Uterus (tissue), 2 donors: Measurements from ENCODE around the gene RNASE12.

Experiments
- POLR2A ChIP-seq, 2 donors: fragments of 450-650 bp; IDR thresholded peaks; one replicate each; pipeline ENCODE4 v1.6.1; 2016; ENCODE audit warnings: antibody characterized with exemption in 2 of 2, mild to moderate bottlenecking in 1 of 2, moderate library complexity in 1 of 2
- TF ChIP-seq, protein P1 (sequence below), 4 experiments: fragments of 200-600 bp in 2 of 4; fragments of 450-650 bp in 2 of 4; sonication (generic) in 2 of 4; IDR thresholded peaks; one replicate each; pipeline ENCODE4 v1.5.1; 2016 to 2019; ENCODE audit warnings: antibody characterized with exemption in 4 of 4, mild to moderate bottlenecking in 2 of 4, moderate library complexity in 1 of 4

DNA sequence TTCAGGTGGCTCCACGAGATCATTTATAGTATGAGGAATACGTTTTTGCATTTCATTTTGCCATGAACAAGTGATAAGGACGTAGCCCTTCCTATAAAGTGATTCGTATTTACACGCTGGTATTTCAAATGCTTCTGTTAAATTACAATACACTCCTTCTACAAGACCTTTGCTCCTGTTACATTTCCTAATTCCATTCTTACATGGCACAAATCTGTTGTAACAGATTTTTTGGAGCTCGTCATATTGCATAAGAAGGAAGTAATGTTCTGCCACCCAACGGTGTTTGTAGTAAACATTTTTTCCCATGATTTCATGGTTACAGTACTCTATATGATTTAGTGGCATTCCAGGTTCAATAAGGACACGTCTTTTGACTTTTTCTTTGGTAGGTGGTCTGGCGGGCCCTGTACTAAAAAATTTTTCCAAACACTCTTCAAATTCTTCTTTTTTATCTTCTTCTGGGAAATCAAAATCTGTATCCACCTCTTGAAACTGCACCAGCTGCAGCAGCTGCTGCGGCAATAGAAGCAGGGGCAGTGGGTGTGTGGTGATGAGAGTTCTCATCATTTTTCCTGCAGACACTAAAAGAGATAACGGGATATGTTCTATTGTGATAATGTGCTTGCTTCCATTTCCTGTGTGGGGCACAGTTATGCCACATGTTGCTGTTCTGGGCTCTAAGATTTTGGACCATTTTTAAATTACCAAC is 34.5 kb downstream of the RNASE12 start:
- TF ChIP-seq, protein P1, sequence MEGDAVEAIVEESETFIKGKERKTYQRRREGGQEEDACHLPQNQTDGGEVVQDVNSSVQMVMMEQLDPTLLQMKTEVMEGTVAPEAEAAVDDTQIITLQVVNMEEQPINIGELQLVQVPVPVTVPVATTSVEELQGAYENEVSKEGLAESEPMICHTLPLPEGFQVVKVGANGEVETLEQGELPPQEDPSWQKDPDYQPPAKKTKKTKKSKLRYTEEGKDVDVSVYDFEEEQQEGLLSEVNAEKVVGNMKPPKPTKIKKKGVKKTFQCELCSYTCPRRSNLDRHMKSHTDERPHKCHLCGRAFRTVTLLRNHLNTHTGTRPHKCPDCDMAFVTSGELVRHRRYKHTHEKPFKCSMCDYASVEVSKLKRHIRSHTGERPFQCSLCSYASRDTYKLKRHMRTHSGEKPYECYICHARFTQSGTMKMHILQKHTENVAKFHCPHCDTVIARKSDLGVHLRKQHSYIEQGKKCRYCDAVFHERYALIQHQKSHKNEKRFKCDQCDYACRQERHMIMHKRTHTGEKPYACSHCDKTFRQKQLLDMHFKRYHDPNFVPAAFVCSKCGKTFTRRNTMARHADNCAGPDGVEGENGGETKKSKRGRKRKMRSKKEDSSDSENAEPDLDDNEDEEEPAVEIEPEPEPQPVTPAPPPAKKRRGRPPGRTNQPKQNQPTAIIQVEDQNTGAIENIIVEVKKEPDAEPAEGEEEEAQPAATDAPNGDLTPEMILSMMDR (IDR thresholded peaks at IDR 0.05): no peak
- TF ChIP-seq POLR2A (IDR thresholded peaks at IDR 0.05): no peak
